Endometrial microvascular endothelial cells (primary cell): ENCODE results near the gene RBM11. TPM values are rescaled to one million over a fixed set of nuclear protein-coding genes. Genes with fewer than 3 reads are reported as not detected.

ENCODE experiments used
- in situ Hi-C: cut with HindIII; loops from 2 replicates; pipeline ENCODE4 v1.10.0; 2017; ENCODE audit warnings: low sequenced_read_pairs, low pct_unique_long_range_greater_than_20kb; ENCODE audit errors: inconsistent ontology term
- total RNA-seq: library from RNA; depleted of rRNA; stranded (reverse); fragments of >200 nt; gene quantifications from one replicate; pipeline ENCODE4 v1.2.3, GENCODE V29; 2015; ENCODE audit errors: inconsistent ontology term

RBM11 gene
- total RNA-seq, 1 donor from 2014 or later: not detected

DNA sequence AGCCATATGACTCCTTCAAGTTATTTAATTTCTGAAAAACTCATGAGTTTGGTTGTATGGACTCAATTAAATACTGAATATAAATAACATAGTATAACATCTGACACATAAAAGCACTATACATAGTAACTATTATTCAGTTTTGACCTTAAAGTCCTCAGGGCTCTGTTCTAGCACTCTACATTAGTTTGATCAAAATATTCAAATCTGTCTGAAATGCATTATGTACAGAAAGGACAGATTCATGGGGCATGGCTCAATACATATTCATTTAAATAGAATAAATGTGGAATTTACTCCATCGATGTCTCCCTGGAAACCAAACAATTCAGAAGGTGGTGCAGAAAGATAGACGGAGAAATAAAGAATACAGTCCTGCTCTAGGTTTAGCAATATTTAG, 49.1 kb downstream of the RBM11 start:
- in situ Hi-C loops: no loop called here

DNA sequence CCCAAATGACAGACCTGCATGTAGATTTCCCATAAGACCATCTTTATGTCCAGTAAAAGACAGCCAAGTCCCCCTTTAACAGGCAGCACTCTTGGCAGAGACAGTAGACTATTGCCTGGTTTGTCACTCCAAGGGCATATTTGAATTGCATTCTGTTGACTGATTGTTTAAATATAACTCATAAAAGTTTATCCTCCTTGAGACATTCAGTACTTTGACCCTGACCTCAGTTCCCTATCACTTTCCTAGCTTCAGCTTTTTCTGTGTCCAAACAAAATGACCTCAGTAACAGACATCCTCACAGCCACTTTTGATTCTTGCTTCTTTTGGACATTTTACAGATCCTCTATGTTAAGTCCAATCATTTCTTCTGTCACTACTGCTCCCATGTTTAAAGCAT, 51.1 kb downstream of the RBM11 start:
- in situ Hi-C loops: no loop called here

DNA sequence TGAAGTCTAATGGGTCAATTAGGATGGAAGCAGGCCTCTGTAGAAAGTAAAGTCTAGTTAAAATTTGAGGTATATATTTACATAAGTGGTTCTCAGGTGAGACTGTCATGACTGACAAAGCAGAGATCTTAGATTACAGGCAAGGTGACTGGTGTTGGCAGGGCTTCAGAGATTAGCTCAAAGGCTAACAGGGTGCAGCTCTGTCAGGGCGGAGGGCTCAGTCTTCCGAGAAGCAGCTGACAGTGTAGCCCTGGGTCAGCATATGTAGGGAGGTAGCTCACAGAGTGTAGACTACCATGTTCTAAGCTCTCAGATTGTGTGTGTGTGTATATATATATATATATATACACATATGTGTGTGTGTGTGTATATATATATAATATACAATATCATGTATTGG, 54.7 kb downstream of the RBM11 start:
- in situ Hi-C loops: no loop called here

DNA sequence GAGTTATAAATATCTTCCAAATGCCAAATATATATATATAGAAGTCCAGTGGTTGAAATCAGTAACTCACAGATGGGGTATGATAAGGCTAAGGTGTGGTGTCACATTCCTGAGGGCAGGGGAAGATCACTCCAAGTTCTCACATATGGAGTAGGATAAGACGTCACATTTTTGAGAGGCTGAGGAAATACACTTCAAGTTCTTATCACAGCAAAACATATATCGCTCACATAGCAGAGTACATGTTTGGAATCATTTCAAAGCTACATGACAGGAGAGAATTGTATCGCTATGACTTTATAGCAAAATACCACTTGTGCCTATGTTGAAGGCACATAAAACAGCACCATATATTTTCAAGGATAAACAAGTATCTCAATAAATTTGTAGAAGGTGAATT, 55.1 kb downstream of the RBM11 start:
- in situ Hi-C loops: no loop called here

DNA sequence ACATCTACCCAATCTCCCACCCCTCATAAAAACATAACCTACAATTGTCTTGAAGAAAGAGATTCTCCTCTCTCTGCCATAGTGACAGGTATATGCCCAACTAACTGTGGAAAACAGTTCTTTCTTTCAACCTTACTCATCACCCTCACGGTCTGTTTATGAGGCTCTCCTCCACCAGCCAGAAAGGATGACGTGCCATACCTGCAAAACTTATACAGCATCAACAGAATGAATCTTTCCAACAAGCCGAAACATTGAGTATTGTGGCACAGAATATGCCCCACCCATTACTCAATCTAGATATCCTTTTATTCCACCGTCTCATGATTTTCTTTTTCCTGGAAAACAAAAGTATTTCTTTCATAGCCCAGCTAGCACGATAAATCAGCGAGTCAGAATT, 55.7 kb downstream of the RBM11 start:
- in situ Hi-C loops: no loop called here

DNA sequence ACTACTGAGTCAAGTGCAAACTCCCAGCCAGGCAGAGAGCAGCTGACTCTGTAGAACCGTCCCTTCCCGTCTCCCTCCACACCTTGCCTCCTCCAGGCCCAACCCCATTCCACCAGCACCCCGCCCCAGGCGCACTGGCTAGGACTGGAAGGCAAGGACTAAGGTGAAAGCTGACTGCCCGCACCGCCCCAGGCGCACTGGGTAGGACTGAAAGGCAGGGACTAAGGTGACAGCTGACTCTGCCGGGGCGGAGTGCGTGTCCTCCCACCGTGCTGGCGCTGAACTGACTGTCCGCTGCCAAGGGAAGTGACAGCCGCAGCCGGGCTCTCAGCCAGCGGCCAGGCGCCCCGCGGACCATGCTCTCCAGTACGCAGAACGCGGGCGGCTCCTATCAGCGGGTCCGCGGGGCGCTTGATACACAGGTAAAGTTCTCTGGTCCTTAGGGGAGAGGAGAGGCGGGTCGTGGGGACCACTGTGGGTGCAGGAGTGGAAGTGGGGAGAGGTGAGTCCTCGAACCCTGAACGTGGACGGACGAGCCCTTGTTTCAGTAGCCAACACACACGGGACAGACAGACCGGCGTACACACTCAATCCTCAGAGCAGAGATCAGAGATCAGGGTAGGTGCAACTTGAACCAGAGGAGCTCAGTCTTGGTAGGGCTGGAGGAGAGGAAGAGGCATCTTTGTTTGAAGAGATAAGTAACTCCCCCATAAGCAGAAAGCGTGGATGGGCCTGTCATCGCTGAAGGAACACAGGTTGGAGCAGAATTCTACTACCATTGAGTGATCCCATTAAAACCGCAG, 58.0 kb downstream of the RBM11 start:
- in situ Hi-C loops: no loop called here

DNA sequence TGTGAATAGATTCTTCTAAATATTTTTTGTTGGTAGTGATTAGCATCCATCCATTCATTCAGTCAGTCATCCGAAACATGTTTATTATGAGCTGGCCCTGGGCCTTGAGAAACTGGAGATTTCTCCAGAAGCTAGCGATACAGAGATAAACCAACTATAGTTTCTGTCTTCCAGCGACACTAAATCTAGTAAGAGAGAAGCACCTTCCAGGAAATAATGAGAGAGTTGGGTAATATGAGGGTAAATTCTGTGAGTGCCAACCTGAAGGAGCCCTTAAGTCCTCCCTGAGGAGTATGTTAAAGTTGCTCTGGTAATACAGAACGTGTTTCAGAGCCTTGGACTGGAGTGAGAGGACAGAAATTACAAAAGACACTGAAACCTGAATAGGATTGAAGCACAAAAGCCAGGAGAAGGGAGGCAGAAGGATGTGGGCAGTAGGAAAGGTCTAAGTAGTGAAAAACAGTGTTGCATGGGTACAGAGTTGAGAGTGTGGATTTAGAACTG, 59.8 kb downstream of the RBM11 start:
- in situ Hi-C loops: no loop called here

Other genes starting within 250 kb of the RBM11 start
- not detected for gene LIPI, start 5.2 kb upstream of the RBM11 start, total RNA-seq
- gene HSPA13, start 167.0 kb downstream of the RBM11 start, total RNA-seq: 33.0 TPM